ENCODE results near the gene VPS37B. TPM values are rescaled to one million over a fixed set of nuclear protein-coding genes. Genes with fewer than 3 reads are reported as not detected.
"Not testable (repeated sequence)": the region's sequence is repeated elsewhere in the genome, so short reads cannot be mapped to it uniquely, and the experiment has no call there.

The VPS37B gene
- polyA plus RNA-seq (2013), result 76.3 TPM

GRCh38 chr12:122895704-122896636, at the start of gene VPS37B:
Gene VPS37B (minus strand): TSS chr12:122896124. CDS start chr12:122896062, 62 bp downstream.
- peak within 1 kb of the TSS; percentile 98 to 99 for H3K27ac ChIP-seq (ENCODE audit: insufficient read depth in 1 of 2, low read depth in 1 of 2, low read length in 2 of 2, poor library complexity in 1 of 2, severe bottlenecking in 2 of 2)
- H3K27me3 ChIP-seq (replicated peaks in 2 of 5; ENCODE audit: control insufficient read depth in 4 of 5, insufficient read depth in 5 of 5, low read length in 4 of 5), result no peaks in the 10 kb centered on the region
- ChIA-PET POLR2A (interaction anchor here (0.6 to 2.1 kb wide), 4 partner anchors 13 to 60 kb away, joined by 4 to 9 read pairs (median 5); no protein-coding TSS in a partner anchor), CTCF (interaction anchor here (1.0 to 13.8 kb wide), 5 partner anchors 13 to 74 kb away, joined by 3 to 149 read pairs (median 5); no protein-coding TSS in a partner anchor)
- no peaks in the 10 kb centered on the region for H3K9me3 ChIP-seq (ENCODE audit: control extremely low read depth in 1 of 5, control insufficient read depth in 4 of 5, insufficient read depth in 2 of 5, low read depth in 1 of 5, low read length in 4 of 5)
- peaks cover 33 to 79% (median 66%) of the 10 kb centered on the region in 4 experiments for H3K4me1 ChIP-seq (ENCODE audit: control extremely low read depth in 1 of 4, control insufficient read depth in 4 of 4, insufficient read depth in 4 of 4, low read length in 3 of 4)
- H3K36me3 ChIP-seq (ENCODE audit: control insufficient read depth in 4 of 4, insufficient read depth in 4 of 4, low read length in 3 of 4), result peaks cover 0 to 7% (median 0%) of the 10 kb centered on the region in 4 experiments
- 7% methylated on average over 77 of the region's 81 CpGs for WGBS (ENCODE audit: insufficient coverage)
- DNase-seq, result peak; percentile 93 to 96 (median 95)
- peak within 1 kb of the TSS; percentile 90 to 99 (median 96) for H3K4me3 ChIP-seq (ENCODE audit: control insufficient read depth in 1 of 7, extremely low read depth in 1 of 7, insufficient read depth in 4 of 7, low read depth in 2 of 7, low read length in 6 of 7)

GRCh38 chr12:122944605-122945592, 49.0 kb upstream of the VPS37B start:
- CTCF ChIA-PET, result interaction anchor here (1.0 to 18.2 kb wide), 11 partner anchors 11 to 288 kb away, joined by 3 to 421 read pairs (median 18); partner anchors contain the start of genes MPHOSPH9, MTRFR and VPS37B
- WGBS (ENCODE audit: insufficient coverage), result 93% methylated on average over 13 of the region's 14 CpGs
- no peak overlapping the region for H3K4me3 ChIP-seq (ENCODE audit: control insufficient read depth in 1 of 7, extremely low read depth in 1 of 7, insufficient read depth in 4 of 7, low read depth in 2 of 7, low read length in 6 of 7)

GRCh38 chr12:122943196-122943595, 47.3 kb upstream of the VPS37B start:
- DNase-seq, result peak in 2 of 3 donors; percentile 42 to 48
- CTCF ChIA-PET, result interaction anchor here (0.6 to 18.2 kb wide), 5 partner anchors 10 to 299 kb away, joined by 3 to 421 read pairs (median 40); partner anchors contain the start of gene VPS37B

More at GRCh38 chr12:122944605-122945592, 49.0 kb upstream of the VPS37B start:
- Histone ChIP-seq H3K9me3 (ENCODE audit: control extremely low read depth in 1 of 5, control insufficient read depth in 4 of 5, insufficient read depth in 2 of 5, low read depth in 1 of 5, low read length in 4 of 5) (no peaks in the 10 kb centered on the region), H3K4me1 (ENCODE audit: control extremely low read depth in 1 of 4, control insufficient read depth in 4 of 4, insufficient read depth in 4 of 4, low read length in 3 of 4) (peaks cover 0 to 36% (median 34%) of the 10 kb centered on the region in 4 experiments), H3K27ac (ENCODE audit: insufficient read depth in 1 of 2, low read depth in 1 of 2, low read length in 2 of 2, poor library complexity in 1 of 2, severe bottlenecking in 2 of 2) (no peak overlapping the region), H3K36me3 (ENCODE audit: control insufficient read depth in 4 of 4, insufficient read depth in 4 of 4, low read length in 3 of 4) (peaks cover 0 to 3% (median 0%) of the 10 kb centered on the region in 4 experiments), H3K27me3 (replicated peaks in 2 of 5; ENCODE audit: control insufficient read depth in 4 of 5, insufficient read depth in 5 of 5, low read length in 4 of 5) (no peaks in the 10 kb centered on the region)
- POLR2A ChIA-PET, result interaction anchor here (0.5 to 2.0 kb wide), 2 partner anchors 53 to 71 kb away, joined by 3 to 9 read pairs; no protein-coding TSS in a partner anchor
- DNase-seq, result no peak

GRCh38 chr12:122942637-122943036, 46.7 kb upstream of the VPS37B start:
- WGBS (ENCODE audit: insufficient coverage), result no CpG with 5 or more reads among the region's 2 CpGs
- Histone ChIP-seq H3K9me3 (ENCODE audit: control extremely low read depth in 1 of 5, control insufficient read depth in 4 of 5, insufficient read depth in 2 of 5, low read depth in 1 of 5, low read length in 4 of 5) (no peaks in the 10 kb centered on the region), H3K27ac (ENCODE audit: insufficient read depth in 1 of 2, low read depth in 1 of 2, low read length in 2 of 2, poor library complexity in 1 of 2, severe bottlenecking in 2 of 2) (no peak overlapping the region), H3K27me3 (replicated peaks in 2 of 5; ENCODE audit: control insufficient read depth in 4 of 5, insufficient read depth in 5 of 5, low read length in 4 of 5) (no peaks in the 10 kb centered on the region), H3K4me1 (ENCODE audit: control extremely low read depth in 1 of 4, control insufficient read depth in 4 of 4, insufficient read depth in 4 of 4, low read length in 3 of 4) (peaks cover 0 to 34% (median 29%) of the 10 kb centered on the region in 4 experiments), H3K4me3 (ENCODE audit: control insufficient read depth in 1 of 7, extremely low read depth in 1 of 7, insufficient read depth in 4 of 7, low read depth in 2 of 7, low read length in 6 of 7) (no peak overlapping the region), H3K36me3 (ENCODE audit: control insufficient read depth in 4 of 4, insufficient read depth in 4 of 4, low read length in 3 of 4) (peaks cover 0 to 3% (median 0%) of the 10 kb centered on the region in 4 experiments)
- POLR2A ChIA-PET, result interaction anchor here (0.6 kb wide), 1 partner anchor 46 kb away, joined by 6 read pairs; no protein-coding TSS in a partner anchor
- CTCF ChIA-PET, result interaction anchor here (18.2 kb wide), 1 partner anchor 78 kb away, joined by 421 read pairs; no protein-coding TSS in a partner anchor
- DNase-seq, result peak in 1 of 3 donors; percentile 15

More at GRCh38 chr12:122943196-122943595, 47.3 kb upstream of the VPS37B start:
- peaks cover 0 to 36% (median 34%) of the 10 kb centered on the region in 4 experiments for H3K4me1 ChIP-seq (ENCODE audit: control extremely low read depth in 1 of 4, control insufficient read depth in 4 of 4, insufficient read depth in 4 of 4, low read length in 3 of 4)
- no peak overlapping the region for H3K27ac ChIP-seq (ENCODE audit: insufficient read depth in 1 of 2, low read depth in 1 of 2, low read length in 2 of 2, poor library complexity in 1 of 2, severe bottlenecking in 2 of 2)
- H3K9me3 ChIP-seq (ENCODE audit: control extremely low read depth in 1 of 5, control insufficient read depth in 4 of 5, insufficient read depth in 2 of 5, low read depth in 1 of 5, low read length in 4 of 5), result no peaks in the 10 kb centered on the region
- no peaks in the 10 kb centered on the region for H3K36me3 ChIP-seq (ENCODE audit: control insufficient read depth in 4 of 4, insufficient read depth in 4 of 4, low read length in 3 of 4)
- WGBS (ENCODE audit: insufficient coverage), result 10% methylated on average over 12 of the region's 13 CpGs
- no peaks in the 10 kb centered on the region for H3K27me3 ChIP-seq (replicated peaks in 2 of 5; ENCODE audit: control insufficient read depth in 4 of 5, insufficient read depth in 5 of 5, low read length in 4 of 5)
- POLR2A ChIA-PET, result interaction anchor here (0.7 kb wide), 1 partner anchor 55 kb away, joined by 9 read pairs; no protein-coding TSS in a partner anchor
- peak overlapping the region in 1 of 7 experiments; percentile 11 for H3K4me3 ChIP-seq (ENCODE audit: control insufficient read depth in 1 of 7, extremely low read depth in 1 of 7, insufficient read depth in 4 of 7, low read depth in 2 of 7, low read length in 6 of 7)

GRCh38 chr12:122941351-122941750, 45.4 kb upstream of the VPS37B start:
- CTCF ChIA-PET; H3K36me3 ChIP-seq (ENCODE audit: control insufficient read depth in 4 of 4, insufficient read depth in 4 of 4, low read length in 3 of 4); H3K9me3 ChIP-seq (ENCODE audit: control extremely low read depth in 1 of 5, control insufficient read depth in 4 of 5, insufficient read depth in 2 of 5, low read depth in 1 of 5, low read length in 4 of 5); H3K4me3 ChIP-seq (ENCODE audit: control insufficient read depth in 1 of 7, extremely low read depth in 1 of 7, insufficient read depth in 4 of 7, low read depth in 2 of 7, low read length in 6 of 7); DNase-seq; H3K27me3 ChIP-seq (replicated peaks in 2 of 5; ENCODE audit: control insufficient read depth in 4 of 5, insufficient read depth in 5 of 5, low read length in 4 of 5); H3K27ac ChIP-seq (ENCODE audit: insufficient read depth in 1 of 2, low read depth in 1 of 2, low read length in 2 of 2, poor library complexity in 1 of 2, severe bottlenecking in 2 of 2): not testable (repeated sequence)
- peaks cover 0 to 21% (median 16%) of the 10 kb centered on the region in 4 experiments for H3K4me1 ChIP-seq (ENCODE audit: control extremely low read depth in 1 of 4, control insufficient read depth in 4 of 4, insufficient read depth in 4 of 4, low read length in 3 of 4)
- 100% methylated on average over 2 of the region's 5 CpGs for WGBS (ENCODE audit: insufficient coverage)
- POLR2A ChIA-PET, result interaction anchor here (0.6 kb wide), 2 partner anchors 333 to 520 kb away, joined by 3 to 4 read pairs; no protein-coding TSS in a partner anchor

- DNase-seq, result no peak
- Histone ChIP-seq H3K27ac (ENCODE audit: insufficient read depth in 1 of 2, low read depth in 1 of 2, low read length in 2 of 2, poor library complexity in 1 of 2, severe bottlenecking in 2 of 2) (no peak overlapping the region), H3K36me3 (ENCODE audit: control insufficient read depth in 4 of 4, insufficient read depth in 4 of 4, low read length in 3 of 4) (peaks cover 0 to 8% (median 0%) of the 10 kb centered on the region in 4 experiments), H3K4me1 (ENCODE audit: control extremely low read depth in 1 of 4, control insufficient read depth in 4 of 4, insufficient read depth in 4 of 4, low read length in 3 of 4) (peaks cover 0 to 12% (median 11%) of the 10 kb centered on the region in 4 experiments), H3K4me3 (ENCODE audit: control insufficient read depth in 1 of 7, extremely low read depth in 1 of 7, insufficient read depth in 4 of 7, low read depth in 2 of 7, low read length in 6 of 7) (no peak overlapping the region), H3K9me3 (ENCODE audit: control extremely low read depth in 1 of 5, control insufficient read depth in 4 of 5, insufficient read depth in 2 of 5, low read depth in 1 of 5, low read length in 4 of 5) (no peaks in the 10 kb centered on the region), H3K27me3 (replicated peaks in 2 of 5; ENCODE audit: control insufficient read depth in 4 of 5, insufficient read depth in 5 of 5, low read length in 4 of 5) (no peaks in the 10 kb centered on the region)
- CTCF ChIA-PET, result interaction anchor here (0.7 kb wide), 1 partner anchor 8 kb away, joined by 4 read pairs; no protein-coding TSS in a partner anchor
- 88% methylated on average over 1 of the region's 4 CpGs for WGBS (ENCODE audit: insufficient coverage)
- POLR2A ChIA-PET, result no interaction called here
Measured at GRCh38 chr12:122939125-122939524, 43.2 kb upstream of the VPS37B start.

Measured in common myeloid progenitor, CD34-positive (primary cell).